HEK293T (cell line): ENCODE data around the gene BLCAP.

Source experiments
- ARNT ChIP-seq: fragments of 450-650 bp; IDR thresholded peaks from 2 replicates; pipeline ENCODE4 v1.6.1; 2017; ENCODE audit warnings: mild to moderate bottlenecking
- BHLHE40 ChIP-seq: fragments of 450-650 bp; IDR thresholded peaks from 2 replicates; pipeline ENCODE4 v1.6.1; 2016; ENCODE audit warnings: mild to moderate bottlenecking, moderate library complexity, borderline replicate concordance
- ELF4 ChIP-seq: fragments of 450-650 bp; IDR thresholded peaks from 2 replicates; pipeline ENCODE4 v1.6.1; 2017; ENCODE audit warnings: antibody characterized with exemption
- FOXK2 ChIP-seq: fragments of 450-650 bp; IDR thresholded peaks from 2 replicates; pipeline ENCODE4 v1.6.1; 2016; ENCODE audit warnings: mild to moderate bottlenecking
- HDGF ChIP-seq: fragments of 450-650 bp; IDR thresholded peaks from 2 replicates; pipeline ENCODE4 v1.6.1; 2017; ENCODE audit warnings: antibody characterized with exemption, borderline replicate concordance
- SP1 ChIP-seq: fragments of 450-650 bp; IDR thresholded peaks from 2 replicates; pipeline ENCODE4 v1.6.1; 2017
- SUZ12 ChIP-seq: fragments of 450-650 bp; IDR thresholded peaks from 2 replicates; pipeline ENCODE4 v1.6.1; 2016; ENCODE audit warnings: mild to moderate bottlenecking
- TARDBP ChIP-seq: fragments of 450-650 bp; IDR thresholded peaks from 2 replicates; pipeline ENCODE4 v1.6.1; 2016
- TF ChIP-seq, protein P1 (sequence below): fragments of 450-650 bp; IDR thresholded peaks from 2 replicates; pipeline ENCODE4 v1.6.1; 2016

DNA sequence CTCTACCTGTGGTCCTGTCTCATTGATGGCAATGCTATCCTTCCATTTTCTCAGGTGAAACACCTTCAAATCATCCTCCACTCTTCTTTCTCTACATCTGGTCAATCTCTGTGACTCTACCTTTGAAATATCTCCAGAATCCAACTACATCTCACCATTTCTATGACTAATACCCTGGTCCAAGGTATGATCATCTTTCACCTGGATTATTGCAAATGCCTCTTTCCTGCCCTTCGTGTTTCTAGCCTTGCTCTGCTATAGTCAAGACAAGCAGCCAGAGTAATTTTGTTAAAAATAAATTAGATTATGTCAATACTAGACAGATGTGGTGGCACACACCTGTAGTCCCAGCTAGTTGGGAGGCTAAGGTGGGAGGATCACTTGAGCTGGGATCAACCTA lies 17.8 kb upstream of the BLCAP start:
- no peak for TF ChIP-seq HDGF
- TF ChIP-seq SUZ12, result no peak
- TF ChIP-seq FOXK2, result no peak
- TF ChIP-seq BHLHE40, result no peak
- no peak for TF ChIP-seq SP1
- TF ChIP-seq ELF4, result no peak
- TF ChIP-seq, protein P1, sequence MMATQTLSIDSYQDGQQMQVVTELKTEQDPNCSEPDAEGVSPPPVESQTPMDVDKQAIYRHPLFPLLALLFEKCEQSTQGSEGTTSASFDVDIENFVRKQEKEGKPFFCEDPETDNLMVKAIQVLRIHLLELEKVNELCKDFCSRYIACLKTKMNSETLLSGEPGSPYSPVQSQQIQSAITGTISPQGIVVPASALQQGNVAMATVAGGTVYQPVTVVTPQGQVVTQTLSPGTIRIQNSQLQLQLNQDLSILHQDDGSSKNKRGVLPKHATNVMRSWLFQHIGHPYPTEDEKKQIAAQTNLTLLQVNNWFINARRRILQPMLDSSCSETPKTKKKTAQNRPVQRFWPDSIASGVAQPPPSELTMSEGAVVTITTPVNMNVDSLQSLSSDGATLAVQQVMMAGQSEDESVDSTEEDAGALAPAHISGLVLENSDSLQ, result no peak
- TF ChIP-seq TARDBP, result no peak
- TF ChIP-seq ARNT, result no peak
